ENCODE data around the gene GPI. TPM values are rescaled to one million over a fixed set of nuclear protein-coding genes. Genes with fewer than 3 reads are reported as not detected.

GPI gene
- total and polyA plus RNA-seq, 2 of the 13 experiments (the other 11 are each of a cell fraction or from before 2014, with no cell fraction given), result 147 to 167 TPM

- no peak for TF ChIP-seq BCL6 (CRISPR knock-in tag; IDR thresholded peaks at IDR 0.05)
- TF ChIP-seq SP2 (CRISPR knock-in tag; IDR thresholded peaks at IDR 0.05), result no peak
- peak; percentile 30; the same call in 1 of the 2 replicates for TF ChIP-seq SALL1 (CRISPR knock-in tag; IDR thresholded peaks at IDR 0.05)
- TF ChIP-seq, protein P1, sequence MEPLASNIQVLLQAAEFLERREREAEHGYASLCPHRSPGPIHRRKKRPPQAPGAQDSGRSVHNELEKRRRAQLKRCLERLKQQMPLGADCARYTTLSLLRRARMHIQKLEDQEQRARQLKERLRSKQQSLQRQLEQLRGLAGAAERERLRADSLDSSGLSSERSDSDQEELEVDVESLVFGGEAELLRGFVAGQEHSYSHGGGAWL (CRISPR knock-in tag; IDR thresholded peaks at IDR 0.05), result peak; percentile 72
- TF ChIP-seq RBM22 (optimal IDR thresholded peaks at IDR 0.05; ENCODE audit: low read length), result no peak
- no peak for TF ChIP-seq ZNF512B (CRISPR knock-in tag; IDR thresholded peaks at IDR 0.05; ENCODE audit: borderline replicate concordance)
- TF ChIP-seq REXO4 (CRISPR knock-in tag; IDR thresholded peaks at IDR 0.05; ENCODE audit: borderline replicate concordance), result no peak
- peak; percentile 82; the same call in 1 of the 2 replicates for TF ChIP-seq ZC3H13 (CRISPR knock-in tag; IDR thresholded peaks at IDR 0.05)
- TF ChIP-seq TIGD3 (CRISPR knock-in tag; IDR thresholded peaks at IDR 0.05; ENCODE audit: borderline replicate concordance), result no peak
- TF ChIP-seq ZNF180 (CRISPR knock-in tag; IDR thresholded peaks at IDR 0.05; ENCODE audit: borderline replicate concordance, low read depth), result no peak
- TF ChIP-seq IKZF5 (CRISPR knock-in tag; IDR thresholded peaks at IDR 0.05), result 0 out of 2 replicates have a peak, but pooled peaks have one; percentile 26
Measured at GRCh38 chr19:34365463-34366401, 736 bp downstream of the GPI start (continued).
